ENCODE measurements around the gene TMEM52.

TMEM52 gene

DNA sequence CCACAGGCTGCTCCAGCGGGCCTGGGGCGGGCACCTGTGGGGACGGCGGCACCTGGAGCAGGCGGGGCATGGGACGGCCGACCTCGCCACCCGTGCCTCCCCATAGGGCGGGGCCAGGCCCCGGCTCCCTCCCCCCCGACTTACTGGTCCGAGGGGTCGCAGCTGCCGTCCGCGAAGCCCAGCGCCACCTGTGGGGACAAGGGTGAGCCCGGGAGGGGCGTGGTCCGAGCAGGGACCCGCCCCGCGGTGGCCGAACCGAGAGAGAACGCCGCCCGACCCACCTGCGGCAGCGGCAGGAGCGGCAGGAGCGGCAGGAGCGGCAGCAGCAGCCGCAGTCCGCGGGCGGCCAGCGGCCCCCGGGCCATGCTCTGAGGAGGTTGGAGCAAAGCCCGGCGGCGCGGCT, at the start of gene TMEM52:
TSS of gene TMEM52 (minus strand) at position 379 of the 403 bp plus-strand sequence. CDS start at position 365, 14 bp downstream.
- DNase-seq = no peak

DNA sequence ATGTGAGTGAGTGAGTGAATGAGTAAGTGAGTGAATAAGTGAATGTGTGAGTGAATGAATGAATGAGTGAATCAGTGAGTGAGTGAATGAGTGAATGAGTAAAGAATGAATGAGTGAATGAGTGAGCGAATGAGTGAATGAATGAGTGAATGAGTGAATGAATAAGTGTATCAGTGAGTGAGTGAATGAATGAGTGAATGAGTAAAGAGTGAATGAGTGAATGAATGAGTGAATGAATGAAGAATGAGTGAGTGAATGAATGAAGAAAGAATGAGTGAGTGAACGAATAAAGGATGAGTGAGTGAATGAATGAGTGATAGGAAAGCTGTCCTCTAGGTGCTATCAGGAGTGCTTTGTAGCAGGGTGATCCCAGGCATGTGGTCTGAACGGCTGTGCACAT, 48.8 kb upstream of the TMEM52 start:
- no peak for DNase-seq

DNA sequence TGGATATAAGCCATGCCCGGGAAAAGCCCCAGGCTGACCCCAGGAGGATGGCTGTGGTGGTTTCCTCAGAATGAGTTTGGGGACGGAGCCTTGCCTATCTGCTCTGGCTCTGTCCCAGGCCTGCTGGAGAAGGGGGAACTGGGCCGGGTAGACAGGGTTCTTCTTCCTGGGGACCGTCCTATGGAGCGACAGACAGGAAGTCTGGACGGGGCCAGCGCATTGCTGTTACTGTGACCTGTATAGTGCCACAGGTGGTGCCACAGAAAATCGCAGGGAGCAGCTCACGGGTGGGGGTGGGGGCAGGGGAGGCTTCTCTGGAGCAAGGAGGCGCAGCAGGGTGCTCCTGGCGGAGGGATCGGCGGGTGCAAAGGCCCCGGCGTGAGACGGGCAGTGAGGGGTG, 48.1 kb upstream of the TMEM52 start:
- no peak for DNase-seq

DNA sequence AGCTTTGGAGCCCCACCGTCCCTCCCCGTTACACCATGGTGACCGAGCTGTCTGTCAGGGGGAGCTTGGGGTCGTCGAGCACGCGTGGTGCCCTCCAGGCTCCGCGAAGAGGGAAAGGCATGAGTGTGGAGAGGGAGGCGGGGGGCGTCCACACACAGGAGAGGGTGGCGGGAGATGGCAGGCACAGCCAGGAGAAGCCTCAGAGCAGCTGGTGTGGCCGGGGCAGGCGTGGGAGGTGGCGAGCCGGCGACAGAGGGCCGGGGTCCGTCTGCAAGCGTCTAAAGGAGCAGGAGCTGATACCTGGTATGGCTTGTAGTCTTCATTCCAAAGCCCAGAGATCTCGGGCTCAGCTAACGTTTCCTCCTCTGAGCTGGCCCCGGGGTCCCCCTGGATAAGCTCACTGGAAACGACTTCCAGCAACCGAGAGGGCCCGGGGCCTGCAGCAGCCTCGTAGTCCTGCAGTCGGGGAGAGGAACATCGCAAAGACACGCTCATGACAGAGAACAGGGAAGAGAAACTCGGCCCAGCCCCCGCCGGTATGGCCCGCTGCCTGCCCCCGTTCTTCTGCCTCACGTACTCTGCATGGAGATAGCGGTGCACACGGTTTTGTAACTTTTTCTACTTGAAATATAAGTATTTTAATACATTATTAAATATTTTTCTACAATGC, 47.1 kb upstream of the TMEM52 start:
- no peak for DNase-seq

DNA sequence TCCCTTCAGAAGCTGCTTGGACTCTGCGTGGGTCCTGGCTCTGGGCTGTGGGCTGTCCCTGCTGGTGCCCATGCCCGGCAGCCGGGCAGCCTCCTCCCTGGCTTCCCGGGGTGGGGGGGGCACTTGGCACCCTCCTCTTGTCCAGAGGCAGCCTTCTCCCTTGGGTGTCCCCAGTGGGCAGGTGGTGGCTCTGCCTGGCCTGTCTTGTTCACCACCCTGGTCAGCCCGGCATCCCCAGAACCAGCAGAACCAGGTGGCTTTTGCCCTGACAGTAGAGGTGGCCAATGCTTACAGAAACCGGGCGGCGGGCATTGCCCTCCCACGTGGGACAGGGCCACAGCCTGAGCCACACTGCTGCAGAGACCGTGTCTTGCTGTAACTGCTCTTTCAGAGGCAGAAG, 46.5 kb upstream of the TMEM52 start:
- DNase-seq = no peak

DNA sequence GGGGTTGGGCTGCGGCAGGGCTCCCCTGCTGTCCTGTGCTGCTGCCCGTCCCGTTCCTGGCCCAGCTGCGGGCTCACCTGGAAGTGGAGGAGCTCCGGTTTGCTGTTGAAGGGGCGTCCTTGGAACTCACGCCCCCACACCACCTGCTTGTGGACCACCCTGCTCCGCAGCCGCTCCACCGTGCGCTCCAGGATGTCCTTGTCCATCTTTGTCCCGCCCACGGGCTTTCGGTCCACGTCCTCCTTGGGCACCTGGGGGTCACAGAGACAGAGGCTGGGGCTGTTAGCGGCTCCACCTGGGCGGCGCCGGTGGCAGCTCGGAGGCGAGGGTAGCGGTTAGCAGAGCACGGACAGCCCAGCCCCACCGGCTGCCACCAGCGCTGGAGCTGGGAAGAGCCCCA, 45.7 kb upstream of the TMEM52 start:
- DNase-seq = no peak

DNA sequence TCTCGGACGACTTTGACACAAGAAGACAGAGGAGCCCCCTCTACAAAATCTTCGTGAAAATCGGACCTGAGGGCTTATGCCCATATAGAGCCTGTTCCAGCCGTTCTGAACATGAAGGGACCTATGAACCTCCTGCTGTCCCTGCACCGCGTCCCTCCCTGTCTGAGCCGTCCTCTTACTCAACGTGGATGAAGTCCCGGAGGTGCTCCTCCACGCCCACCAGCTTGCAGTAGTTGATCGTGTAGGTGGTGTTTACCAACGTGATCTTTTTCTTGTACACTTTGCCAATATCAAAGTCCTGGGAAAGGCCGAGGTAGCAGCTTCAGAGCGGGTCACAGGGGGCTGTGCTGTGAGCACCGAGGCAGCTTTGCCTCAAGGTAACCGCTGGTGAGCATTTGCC, 44.5 kb upstream of the TMEM52 start:
- no peak for DNase-seq

DNA sequence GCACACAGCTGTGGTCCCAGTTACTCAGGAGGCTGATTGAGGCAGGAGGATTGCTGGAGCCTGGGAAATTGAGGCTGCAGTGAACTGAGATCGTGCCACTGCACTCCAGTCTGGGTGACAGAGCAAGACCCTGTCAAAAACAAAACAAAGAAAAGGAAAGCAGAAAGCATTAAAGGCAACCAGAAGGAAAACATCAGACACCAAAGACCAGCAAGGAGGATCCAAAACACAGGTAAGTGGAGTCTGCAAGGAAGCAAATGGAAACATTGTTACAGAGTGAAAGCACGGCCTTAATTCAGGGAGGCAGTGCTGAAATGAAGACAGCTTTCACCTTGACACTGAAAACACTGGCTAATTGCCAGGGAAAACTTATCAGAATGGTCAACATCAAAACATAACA, 43.7 kb upstream of the TMEM52 start:
- no peak for DNase-seq

DNA sequence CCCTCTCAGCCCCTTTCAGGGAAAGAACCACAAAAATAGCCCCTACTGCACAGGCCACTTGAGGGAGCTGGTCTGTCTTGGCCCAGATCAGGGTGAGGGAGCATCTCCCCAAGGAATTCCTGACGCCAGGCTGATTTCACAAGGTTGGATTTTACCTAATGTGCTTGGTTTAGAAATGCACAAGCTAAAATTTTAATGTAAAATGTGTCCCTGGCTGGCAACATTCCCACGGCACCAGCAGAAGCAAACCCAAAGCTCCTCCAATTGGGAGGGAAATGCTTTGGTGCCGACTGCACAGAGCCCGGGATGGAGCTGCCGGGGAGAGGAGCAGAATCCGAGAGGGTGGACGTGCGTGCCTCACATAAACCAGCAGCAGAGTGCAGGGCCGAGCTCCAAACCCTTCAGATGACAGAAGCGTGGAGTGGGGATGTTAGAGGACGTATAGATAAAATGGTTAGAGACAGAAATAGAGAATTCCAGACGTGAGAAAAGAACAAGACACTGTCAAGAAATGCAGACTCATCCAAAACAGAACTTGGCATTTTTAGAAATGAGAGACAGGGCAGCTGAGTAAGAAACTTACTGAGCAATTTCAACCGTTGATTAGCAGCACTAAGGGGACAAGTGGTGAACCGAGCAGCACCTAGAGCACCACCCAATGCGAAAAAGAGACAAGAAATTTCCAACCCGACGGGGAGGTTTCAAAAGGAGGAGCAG, 41.6 kb upstream of the TMEM52 start:
- no peak for DNase-seq

DNA sequence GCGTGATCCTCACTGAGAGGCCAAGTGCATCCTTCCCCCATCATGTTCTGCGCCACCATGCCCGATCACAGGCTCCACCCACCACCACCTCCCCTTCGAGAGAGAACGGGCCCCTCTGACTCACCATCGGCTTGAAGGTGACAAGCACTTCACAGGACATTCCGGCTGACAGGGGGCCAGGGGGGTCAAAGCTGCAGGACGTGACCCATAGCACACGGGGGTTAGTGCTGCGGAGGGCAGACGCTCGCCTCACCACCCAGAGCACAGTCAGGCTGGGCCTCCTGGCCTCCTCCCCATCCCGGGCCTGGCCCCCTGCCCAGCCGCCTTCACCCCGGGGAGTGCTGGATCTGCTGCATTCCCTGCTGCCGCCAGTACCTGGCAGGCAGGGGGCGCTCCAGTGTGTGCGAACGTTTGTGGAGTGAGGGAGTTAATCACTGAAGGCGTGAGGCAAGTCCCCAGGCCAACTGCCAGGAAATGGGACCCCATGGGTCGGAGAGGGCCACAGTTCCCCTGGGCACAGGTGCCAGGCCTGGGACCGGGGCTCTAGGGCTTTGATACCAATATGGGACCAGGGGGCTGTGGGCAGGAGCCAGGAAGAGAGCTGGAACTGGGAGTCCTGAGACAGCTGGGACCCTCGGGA, 40.9 kb upstream of the TMEM52 start:
- peak; percentile 55 to 68 for DNase-seq

DNA sequence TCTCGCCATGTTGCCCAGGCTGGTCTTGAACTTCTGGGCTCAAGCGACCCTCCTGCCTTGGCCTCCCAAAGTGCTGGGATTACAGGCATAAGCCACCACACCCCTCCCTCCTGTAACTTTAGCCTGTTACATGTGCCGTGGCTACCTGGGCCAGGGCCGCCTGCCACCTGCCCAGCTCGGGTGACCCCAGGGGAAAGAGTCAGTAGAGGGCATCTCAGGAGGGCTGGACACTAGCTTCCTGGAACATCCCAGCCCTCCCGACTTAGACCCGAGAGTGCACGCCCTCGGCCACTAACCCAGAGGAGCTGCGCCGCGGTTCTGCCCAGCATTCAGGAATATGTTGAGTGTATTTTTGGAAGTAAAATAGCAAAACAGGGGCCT, 40.4 kb upstream of the TMEM52 start:
- no peak for DNase-seq

DNA sequence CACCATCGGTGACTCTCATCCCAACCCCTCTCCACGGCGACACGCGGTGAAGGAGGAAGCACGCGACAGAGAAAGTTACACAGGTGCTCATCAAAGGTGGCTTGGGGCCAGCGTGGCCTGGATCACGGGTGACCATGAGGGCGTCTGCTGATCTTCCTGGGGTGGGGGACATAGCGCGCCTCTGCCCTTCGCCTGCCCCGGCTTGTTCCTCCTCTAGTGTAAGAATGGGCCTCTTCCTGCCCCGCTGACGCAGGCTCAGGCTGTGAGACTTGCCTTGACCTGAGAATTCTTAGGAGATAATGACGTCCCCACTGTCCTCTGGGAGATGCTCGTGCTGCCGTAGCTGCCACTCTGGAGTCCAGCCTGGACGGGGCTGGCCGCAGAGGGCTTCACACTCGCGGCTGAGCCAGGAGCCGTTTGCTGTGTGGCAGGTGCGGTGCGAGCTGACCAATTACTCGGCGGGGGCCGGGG, 39.0 kb upstream of the TMEM52 start:
- DNase-seq = no peak

DNA sequence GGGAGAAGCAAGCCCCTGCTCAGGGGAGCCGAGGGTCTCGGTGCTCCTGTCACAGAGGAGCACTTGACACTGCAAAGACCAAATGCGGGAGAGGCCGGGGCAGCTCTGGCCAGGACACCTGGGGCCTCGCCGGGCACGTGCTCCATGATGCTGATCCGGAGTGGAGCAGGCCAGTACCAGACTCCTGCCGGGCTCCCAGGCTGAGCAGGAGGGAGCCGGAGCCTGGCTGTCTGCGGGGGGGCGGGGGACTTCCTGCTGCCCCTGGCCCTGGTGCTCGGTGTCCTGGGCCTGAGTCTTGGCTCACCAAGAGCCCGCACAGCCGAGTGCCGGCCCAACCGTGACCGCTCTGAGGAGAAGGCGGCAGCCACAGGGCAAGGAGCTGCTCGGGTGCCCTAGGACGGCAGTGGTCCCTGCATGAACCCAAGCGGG, 38.5 kb upstream of the TMEM52 start:
- no peak for DNase-seq

DNA sequence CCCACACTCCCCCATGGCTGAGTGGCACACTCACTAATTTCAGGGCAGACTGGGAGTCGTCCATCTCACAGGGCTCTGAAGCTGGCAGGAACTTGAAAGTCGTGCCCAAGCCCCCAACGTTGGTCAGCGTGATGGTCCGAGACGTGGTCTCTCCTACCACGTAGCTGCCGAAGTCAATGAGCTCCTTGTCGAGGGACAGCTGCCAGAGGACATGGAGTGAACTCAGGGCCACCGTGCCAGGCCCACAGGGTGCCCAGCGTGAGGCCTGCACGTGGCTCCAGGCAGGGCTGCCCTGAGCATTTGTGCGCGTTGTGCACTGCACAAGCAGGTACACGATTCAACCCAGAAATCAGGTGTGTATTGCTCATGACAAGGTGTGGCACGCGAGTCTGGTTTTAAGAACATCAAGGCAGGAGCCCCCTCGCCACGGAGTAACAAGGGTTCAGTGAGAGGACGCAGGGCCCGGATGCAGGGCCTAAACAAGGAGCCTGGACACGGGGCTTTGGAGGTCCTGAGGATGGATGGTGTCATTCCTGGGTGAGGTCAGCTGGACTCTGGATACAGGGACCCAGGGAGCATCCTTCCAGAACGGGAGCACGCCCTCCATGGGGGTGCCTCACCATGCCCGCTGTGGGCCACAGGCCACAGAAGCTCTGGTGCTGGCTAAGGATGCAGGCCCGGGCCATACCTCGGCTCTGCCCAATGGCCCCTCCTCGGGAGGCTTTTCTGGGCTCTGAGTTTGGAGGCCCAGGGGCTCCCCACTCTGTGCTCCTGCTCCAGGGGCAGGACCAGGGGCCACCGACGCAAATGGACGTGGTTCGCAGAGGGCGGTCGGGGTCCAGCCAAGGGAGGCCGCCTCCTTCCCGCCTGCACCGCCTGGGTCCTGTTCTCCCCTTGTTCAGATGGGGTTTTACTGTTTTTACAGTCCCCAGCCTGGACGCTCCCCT, 37.8 kb upstream of the TMEM52 start:
- no peak for DNase-seq

DNA sequence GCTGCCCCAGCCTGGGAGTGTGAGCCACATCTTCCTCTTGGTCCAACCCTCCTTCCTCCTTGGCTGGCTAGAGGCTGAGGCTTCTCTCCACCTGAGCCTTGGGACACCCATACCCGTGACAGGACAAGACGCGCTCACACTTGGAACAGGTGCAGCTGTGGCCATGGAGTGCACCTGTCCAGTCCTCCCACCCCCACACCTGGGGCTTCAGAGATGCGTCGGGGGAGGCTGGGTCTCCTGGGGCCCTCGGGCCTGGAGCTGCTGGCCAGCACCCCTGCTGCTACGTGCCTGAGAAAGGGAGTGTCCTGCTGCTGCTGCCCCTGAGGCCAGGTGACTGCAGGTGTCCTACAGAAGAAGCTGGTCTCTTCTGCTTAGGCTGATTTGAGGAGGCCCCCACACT, 37.0 kb upstream of the TMEM52 start:
- DNase-seq = no peak

DNA sequence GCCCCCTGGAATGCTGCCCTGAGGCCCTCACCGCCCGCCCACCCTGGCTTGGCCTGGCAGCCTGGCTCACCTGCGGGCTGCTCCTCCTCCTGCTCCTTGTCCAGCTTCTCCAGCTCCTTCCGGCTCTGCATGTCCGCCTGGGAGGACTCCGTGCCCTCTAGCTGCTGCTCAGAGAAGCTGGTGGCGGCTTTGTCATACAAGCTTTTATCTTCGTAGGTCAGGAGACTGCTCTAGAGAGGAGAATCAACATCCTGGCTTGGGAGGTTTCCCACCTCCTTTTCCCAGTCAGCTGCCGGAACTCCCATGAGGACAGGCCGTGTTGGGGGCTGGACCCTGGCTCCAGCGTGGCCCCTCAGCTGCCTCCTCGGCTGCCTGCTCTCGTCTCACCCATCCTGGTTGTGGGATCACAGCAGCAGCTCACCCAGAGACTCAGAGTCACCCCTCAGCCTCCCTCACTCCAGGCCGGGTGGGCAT, 36.6 kb upstream of the TMEM52 start:
- DNase-seq = no peak

DNA sequence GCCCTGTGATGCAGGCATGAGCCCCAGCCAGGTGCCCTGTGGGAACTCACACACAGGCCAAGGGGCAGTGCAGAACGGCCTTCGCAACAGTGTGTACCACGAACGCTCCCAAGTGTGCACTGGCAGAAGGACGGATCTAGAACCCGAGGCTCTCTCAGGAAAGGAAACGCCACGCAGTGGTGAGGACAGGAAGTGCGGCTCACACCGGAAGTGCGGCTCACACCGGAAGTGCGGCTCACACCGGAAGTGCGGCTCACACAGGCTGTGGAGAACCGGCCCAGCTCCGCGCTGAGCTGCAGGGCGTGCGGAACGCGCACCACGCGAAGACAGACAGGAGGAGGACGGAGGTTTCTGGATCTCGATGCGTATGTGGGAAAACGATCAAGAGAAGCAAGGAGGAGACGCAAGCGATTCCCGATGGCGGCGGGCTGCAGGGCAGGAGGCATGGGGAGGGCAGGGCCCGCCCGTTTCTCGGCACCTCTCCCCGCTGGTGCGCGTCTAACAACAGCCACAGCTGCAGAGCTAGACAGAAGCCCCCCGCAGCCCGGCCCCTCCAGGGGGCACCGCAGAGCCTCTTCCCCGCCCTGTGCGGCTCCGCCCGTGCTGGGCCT, 35.9 kb upstream of the TMEM52 start:
- no peak for DNase-seq

DNA sequence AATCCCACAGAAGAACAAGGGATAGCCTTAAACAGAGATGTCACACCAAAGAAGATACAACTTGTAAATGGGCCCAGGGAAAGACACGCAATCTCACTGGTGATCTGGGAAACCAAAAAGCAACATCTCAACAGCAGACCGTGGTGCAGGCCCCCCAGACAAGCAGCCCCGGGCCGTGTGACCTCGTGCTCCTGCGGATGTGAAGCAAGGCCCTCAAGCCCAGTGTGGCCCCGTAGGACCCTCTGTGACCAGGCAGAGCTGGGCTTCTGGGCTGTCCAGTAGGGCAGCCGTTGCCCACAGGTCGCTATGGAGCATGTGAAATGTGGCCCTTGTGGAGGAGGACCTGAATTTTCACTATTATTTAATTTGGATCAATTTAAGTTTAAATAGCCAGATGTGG, 34.9 kb upstream of the TMEM52 start:
- DNase-seq = no peak

DNA sequence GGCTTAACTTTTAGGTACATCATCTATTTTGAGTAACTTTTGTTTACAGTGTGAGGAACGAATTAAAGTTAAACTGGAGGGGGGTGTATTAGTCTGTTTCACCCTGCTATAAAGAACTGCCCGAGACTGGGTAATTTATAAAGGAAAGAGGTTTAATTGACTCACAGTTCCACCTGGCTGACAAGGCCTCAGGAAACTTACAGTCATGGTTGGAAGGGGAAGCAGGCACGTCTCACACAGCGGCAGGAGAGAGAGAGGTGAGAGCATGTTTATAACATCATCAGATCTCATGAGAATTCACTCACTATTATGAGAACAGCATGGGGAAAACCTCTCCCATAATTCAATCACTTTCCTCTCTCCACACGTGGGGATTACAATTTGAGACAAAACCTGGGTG, 31.9 kb upstream of the TMEM52 start:
- no peak for DNase-seq

DNA sequence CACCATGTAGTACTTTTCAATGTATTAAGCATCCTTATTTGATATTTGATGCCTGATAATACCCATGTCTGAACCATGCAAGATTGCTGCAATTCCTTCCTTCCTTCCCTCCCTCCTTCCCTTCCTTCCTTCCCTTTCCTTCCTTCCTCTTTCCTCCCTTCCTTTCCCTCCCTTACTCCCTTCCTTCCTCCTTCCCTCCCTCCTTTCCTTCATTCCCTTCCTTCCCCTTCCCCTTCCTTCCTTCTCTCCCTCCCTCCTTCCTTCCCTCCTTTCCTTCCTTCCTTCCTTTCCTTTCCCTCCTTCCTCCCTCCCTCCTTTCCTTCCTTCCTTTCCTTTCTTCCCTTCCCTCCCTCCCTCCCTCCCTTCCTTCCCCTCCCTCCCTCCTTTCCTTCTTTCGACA, 29.7 kb upstream of the TMEM52 start:
- no peak for DNase-seq

DNA sequence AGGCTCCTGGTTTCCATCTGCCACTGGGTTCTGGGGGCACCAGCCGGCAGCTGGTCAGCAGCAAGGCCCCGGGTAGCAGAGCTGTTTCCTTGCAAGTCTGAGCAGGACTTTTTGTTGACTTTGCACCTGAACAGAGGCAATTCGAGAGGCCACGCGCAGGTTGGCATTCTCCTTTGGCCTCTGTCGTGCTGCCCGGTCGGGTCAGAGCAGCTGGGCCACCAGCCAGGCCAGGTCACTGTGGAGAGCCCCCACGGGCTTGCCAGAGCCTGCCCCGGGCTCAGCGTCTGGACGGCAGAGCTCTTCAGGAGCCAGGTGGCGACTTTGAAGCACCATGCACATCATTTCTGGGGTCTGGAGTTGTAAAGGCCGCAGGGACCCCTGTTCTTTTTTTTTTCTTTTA, 28.4 kb upstream of the TMEM52 start:
- DNase-seq = no peak

DNA sequence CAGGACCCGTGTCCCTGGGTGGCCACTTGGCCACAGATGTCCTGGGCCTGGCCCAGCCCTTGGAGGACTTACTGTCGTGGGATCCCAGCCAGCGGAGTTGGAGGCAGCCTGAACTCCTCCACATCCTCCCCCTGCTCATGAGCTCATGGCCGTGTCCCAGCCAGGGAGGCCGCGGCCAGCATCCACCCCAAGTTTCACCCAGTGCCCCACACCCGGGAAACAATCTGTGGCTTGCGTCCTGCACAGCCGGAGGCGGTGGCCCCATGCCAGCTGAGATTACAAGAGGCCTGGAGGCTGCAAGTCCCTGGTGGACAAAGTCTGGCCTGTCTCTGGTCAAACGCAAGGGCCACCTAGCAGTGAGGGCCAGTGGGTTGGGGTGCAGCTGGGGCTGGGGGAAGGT, 27.5 kb upstream of the TMEM52 start:
- DNase-seq = no peak

Measured in activated CD4-positive, alpha-beta T cell treated with anti-CD3 and anti-CD28 coated beads for 4 hours (primary cell).